VCaP (cell line): ENCODE results near the gene LIMS1.
"Not testable (repeated sequence)": the region's sequence is repeated elsewhere in the genome, so short reads cannot be mapped to it uniquely, and the experiment has no call there.

ENCODE experiments used
- H3K27ac ChIP-seq: fragments of 450-650 bp; 2 replicates; pipeline ENCODE4 v1.5.1; 2017

Gene LIMS1

DNA sequence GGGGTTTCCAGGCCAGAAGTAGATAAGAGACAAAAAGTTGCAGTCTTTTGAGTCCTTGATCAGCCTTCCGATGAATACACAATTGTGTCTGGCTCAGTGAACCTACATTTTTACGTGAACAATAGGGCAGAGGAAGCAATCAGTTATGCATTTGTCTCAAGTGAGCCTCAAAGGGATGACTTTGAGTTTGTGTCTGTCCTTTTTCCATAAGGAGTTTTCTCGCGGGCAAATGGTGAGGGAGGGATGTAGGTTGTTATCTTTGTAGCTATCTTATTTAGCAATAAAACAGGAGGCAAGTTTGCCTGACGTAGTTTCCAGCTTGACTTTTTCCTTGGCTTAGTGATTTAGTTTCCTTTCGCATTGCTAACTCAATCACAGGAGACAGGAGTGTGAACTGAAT is 119.6 kb downstream of the LIMS1 start:
- H3K27ac ChIP-seq = not testable (repeated sequence)

DNA sequence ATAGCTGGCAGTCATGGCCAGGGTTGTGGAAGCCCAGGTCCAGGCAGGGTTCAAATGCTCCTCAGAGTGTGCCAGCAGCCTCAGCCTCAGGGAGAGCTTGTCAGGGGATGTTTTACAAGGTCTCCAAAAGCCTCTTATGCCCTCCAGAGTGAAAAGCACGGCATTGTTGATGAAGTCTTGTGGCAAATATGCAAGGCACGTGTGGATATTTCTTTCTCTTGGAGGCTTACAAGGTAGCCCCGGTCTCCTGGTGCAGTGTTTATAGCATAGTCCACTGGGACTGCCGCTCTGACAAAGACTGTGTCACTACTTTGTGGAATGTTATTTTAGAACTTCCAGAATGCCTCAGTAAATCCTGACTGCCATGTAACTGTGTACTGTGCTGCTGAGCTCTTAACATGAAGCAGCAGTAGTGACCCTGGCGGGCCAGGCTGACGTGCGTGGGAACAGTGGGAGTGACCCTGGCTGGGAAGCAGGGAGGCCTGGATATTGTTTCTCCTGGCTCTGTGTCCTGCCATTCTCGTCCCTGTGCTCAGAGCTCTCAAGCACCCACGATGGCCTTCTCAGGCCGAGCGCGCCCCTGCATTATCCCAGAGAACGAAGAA is 120.4 kb downstream of the LIMS1 start:
- H3K27ac ChIP-seq = not testable (repeated sequence)

DNA sequence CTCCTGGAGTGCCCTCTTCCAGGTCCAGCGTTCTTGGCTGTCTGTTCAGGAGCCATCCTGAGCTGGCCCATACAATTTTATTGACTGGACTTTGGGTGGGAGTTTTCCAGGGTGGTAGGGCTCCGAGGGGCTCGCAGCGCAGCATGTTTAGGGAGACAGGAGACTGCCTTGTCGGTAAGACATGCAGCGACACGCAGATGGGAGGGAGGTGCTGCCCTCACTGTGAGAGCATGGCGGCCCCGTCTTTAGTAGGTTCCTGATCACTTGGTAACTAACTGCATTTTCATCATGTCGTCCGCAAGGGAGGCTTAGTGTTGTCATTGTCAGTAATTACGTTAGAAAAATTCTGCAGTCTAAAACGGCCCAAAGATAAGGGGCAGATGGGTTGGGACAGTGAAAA is 121.0 kb downstream of the LIMS1 start:
- H3K27ac ChIP-seq = not testable (repeated sequence)

DNA sequence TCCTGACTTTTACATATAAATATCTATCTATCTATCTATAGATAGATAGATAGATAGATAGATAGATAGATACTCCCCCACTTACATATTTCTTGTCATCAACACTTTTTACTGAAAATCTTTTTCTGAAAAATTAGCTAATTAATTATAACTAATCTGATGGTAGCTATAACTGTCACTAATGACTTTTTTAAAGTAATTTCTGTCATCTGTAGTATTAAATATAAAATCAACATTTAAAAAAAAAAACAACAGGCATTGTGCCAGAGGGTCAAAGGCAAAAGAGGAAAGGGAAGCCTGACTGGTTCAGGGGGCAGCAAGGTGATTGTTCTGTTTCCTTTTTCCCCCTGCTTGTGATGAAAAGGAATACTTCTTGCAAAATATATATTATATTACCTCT is 122.0 kb downstream of the LIMS1 start:
- not testable (repeated sequence) for H3K27ac ChIP-seq

DNA sequence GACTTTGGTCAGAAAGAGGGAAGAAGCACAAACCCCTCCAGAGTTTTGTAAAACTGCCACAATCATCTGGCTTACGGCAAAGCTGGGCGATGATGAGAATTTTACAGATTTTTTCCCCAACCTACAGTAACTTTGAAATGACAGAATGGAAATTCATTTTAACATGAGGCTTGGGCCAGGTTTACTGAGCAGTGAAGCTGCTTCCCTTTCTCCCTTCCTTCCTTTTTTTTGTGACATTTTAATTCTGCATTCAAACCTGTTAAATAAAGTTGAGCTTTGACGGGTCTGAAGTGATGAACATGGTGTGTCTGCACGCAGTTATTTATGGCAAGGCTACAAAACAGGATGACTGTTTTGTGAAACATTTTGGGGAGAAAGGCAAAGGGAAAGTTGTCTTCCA is 123.2 kb downstream of the LIMS1 start:
- not testable (repeated sequence) for H3K27ac ChIP-seq

DNA sequence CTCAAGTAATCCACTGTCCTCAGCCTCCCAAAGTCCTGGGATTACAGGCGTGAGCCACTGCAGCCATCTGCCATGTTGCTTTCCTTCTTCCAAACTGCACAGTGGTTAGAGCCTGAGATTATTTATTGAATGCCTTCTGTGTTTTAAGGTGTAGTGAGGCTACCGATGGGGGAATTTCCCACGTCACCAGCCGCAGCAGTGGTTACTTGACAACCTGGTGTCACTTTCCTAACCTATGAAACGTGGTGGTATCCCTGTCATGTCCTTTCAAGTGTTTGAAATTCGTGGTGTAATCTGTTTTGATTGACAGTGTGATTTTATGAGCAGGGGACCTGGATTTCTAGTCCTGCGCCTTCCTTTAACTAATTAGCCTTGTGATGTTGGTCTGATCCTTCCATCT is 124.3 kb downstream of the LIMS1 start:
- H3K27ac ChIP-seq = not testable (repeated sequence)

DNA sequence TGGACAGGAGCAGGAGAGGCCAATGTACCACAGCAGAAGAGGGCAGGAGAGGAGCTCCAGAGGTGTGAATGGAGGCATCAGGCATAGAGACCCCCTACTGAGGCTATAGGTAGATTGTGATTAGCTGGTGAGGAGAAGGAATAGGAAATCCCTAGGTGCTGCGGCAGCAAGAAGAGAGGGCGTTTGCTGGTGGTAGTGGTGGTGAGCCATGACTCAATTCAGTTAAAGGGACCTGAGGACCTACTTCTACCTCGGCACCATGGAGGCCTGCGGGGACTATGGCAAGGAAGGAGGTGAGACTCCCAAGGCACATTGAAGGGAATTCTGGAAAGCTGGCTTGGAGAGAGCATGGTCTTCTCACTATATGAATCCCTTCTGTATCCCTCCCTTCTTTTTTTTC is 127.2 kb downstream of the LIMS1 start:
- not testable (repeated sequence) for H3K27ac ChIP-seq

DNA sequence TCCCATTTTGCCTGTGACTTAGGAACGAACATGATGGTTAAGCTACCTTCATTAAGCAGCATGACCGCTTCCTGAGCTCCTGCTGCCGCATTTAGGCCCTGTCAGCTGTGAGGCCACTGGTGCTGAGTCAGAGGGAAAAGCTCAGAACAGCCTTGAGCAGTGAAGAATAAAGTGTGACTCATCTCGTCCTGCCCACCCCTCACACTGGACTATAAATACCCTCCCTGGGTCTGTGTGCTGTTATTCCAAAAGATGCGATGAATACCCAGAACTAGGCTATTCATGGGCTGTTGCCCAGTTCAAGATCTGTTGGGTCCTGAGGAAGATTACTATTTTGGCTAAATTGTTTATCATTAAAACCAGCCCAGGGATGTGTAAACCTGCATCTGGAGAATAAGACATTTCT is 127.9 kb downstream of the LIMS1 start:
- H3K27ac ChIP-seq = not testable (repeated sequence)

DNA sequence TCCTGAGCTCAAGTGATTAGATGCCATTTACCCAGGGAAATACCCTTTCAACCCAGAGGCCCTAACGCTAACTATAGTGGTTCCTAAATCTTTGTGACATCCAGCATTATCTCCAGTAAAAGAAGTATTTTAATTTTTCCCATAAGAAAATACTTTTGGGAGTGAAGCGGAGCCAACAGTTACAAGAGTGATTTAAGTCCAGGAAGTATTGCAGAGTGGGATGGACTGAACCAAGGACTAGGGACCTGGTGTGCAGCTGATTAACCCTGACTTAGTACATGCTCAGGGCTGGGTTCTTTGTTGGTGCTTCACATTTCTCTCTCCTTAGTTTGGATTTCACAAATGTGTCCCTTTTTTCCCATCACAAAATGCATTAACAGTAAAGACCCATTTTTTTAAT is 129.1 kb downstream of the LIMS1 start:
- not testable (repeated sequence) for H3K27ac ChIP-seq

DNA sequence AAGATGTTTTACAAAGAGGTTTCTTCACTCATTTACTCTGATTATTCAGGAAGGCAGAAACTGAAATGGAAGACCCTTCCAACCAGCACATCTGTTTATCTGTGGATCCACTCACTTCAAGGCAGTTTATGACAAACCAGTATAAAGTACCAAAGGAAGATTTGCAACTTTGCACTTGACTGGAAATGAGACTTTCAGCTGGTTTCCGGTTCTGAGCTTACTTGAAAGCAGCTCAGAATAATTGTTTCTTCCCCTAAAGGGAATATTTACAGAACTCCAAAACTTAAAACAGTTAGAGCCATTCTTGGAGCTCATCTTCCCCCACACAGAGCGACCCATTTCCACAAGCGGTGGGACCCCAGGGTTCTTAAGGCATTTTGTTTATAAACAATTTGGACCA is 129.8 kb downstream of the LIMS1 start:
- not testable (repeated sequence) for H3K27ac ChIP-seq

DNA sequence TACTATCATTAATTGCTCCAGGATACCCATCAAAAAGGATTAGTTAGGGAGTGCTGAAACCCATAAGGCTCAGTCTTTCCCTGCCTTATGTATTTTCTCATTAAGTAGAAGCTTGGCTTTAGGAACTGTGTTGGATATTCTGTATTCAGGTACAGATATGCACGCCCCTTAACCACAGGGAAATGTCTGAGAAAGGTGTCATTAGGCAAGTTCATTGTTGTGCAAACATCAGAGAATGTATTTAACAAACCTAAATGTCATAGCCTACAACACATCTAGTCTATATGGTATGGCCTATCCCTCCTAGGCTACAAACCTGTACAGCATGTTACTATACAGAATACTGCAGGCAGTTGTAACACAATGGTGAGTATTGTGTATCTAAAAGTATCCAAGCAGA is 130.7 kb downstream of the LIMS1 start:
- not testable (repeated sequence) for H3K27ac ChIP-seq

DNA sequence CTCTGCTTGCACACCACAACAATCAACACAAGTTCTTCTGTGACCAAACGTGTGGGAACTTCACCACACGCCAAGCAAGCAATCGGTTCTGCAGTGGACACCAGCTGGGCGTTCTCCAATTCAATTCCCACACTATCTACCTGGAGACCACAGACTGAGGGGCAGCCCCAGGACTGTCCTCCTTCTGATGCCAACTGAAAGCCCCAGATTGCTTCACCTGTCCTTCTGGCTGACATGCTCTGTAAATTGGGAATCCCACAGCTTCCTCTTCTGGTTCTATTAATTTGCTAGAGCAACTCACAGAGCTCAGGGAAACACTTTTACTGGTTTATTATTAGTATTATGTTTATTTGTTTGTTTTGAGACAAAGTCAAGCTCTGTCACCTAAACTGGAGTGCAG is 131.7 kb downstream of the LIMS1 start:
- not testable (repeated sequence) for H3K27ac ChIP-seq

DNA sequence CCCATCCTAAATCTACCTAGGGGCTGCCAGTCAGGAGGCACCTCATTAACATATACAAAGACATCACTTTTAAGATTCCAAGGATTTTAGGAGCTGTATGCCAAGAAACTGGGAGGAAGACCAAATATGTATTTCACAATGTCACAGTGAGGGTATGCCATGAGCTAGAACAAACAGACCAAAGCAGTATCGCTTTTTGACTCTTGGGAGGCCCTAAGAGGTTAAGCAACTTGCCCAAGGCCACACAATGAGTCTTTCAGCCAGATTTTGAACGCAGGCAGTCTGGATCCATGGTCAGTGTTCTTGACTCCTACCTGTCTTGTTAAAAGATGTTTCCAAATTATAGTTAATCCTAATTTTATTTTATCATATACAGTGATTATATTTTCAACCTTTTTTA is 132.9 kb downstream of the LIMS1 start:
- H3K27ac ChIP-seq = not testable (repeated sequence)

DNA sequence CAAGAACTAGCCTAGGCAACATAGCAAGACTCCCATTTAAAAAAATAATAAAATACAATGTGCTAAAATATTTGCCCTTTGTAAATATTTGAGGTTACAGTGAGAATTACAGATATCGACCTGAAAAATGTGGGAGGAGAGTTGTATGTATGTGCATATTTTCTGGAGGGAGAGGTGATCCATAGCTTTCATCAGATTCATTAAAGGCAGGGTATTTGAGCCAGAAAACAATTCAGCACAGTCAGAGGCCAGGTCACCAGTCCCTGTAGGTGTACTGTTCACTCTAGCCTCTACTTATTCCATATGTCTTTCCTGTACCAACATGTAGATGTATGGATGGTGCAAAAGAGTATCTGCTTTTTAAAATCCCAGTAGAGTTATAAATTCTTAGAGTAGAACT is 136.0 kb downstream of the LIMS1 start:
- H3K27ac ChIP-seq = not testable (repeated sequence)

DNA sequence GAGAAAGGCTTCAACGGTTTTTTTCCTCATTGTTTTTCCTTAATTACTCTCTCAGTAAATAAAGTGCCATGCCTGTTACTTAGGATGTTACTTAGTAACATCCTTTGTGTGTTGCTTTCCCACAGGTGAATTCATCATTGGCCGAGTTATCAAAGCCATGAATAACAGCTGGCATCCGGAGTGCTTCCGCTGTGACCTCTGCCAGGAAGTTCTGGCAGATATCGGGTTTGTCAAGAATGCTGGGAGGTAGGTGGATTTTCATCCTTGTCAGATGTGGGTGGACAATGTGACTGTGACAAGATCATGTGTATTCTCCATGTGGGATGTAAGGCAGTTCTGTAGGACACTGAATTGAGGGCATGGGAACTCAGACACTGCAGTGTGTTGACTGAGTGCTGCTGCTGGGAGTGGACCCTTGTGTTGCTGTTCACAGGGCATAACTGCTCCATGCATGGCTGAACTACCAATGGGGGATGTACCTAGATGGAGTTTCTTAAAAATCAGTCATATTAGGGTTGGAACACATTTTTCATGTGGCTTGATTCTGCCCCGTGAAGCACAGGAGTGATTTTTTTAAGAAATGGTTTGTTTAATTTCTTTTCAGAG is 138.0 kb downstream of the LIMS1 start:
- not testable (repeated sequence) for H3K27ac ChIP-seq

DNA sequence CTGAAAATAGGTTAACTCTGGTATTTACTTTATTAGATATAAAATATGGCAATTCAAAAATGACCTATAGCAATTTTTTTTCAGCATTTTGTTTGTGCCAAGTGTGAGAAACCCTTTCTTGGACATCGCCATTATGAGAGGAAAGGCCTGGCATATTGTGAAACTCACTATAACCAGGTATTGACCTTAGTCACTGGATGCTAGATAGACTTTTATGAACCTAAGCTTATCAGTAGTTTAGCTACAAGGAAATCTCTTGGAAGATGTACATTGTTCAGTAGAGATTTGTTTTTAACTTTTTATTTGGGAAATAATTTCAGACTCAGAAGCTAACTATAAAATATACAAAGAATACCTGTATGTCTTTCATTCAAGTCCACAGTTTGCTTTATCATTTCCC is 142.3 kb downstream of the LIMS1 start:
- H3K27ac ChIP-seq = peak overlapping the region; percentile 64; the same call in 1 of the 2 replicates

DNA sequence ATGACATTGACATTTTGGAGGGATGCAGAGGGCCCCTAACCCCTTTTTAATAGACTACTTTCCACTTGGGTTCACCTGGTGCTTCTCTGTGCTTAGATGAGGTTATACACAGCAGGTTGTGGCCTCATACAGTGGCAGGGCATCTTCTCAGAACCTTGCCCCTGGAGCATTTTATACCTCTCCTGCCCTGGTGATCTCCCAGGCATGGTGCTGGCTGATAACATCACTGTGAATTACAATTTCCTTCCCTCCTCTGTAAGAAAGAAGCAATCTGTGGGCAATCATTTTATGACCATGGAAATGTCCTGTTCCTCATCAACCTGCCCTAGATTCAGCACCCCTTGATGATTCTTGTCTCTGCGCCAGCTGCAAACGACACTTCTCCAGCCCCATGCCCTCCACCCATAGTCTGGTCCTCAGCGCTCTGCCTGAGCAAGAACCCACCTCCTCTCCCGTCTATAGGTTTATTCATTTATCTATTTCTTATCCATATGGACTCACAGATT is 143.0 kb downstream of the LIMS1 start:
- peak overlapping the region; percentile 64; the same call in 1 of the 2 replicates for H3K27ac ChIP-seq

DNA sequence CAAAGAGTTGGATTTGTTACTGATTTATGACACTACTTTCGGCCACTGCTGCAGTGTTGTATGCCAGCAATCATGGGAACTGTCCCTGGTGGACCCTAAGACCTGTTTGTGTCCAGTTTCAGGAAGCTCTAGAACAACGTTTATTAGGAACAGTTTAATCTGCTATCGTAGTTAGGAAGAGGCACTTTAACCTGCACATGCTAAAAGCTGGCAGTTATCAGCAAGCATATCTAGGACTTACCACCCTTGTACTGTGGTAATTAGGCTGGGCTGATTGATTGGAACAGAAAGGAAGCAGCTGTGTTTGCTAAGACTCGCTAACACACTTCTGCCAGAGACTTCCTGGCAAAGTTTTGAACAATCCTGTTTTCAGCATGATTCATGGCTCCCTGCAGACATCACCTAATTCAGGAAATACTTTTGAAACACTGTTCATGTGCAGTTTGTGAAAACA is 144.0 kb downstream of the LIMS1 start:
- H3K27ac ChIP-seq = peak overlapping the region; percentile 64

DNA sequence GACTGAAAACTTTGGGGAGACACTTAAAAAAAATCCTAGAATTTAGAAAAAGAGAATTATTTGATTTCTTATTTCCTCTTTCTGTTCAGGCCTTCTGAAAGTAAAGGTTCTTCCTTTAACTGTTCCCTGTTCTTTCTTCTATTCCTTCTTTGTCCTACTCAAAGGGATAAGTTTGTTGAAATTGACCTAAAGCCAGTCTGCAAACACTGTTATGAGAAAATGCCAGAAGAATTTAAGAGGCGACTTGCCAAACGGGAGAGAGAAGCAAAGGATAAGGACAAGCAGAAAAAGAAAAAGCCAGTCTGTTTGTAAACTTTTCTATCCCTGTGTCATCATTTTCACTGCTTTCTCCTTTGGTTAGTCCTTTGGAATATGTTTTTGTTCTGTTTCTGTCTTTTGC is 146.5 kb downstream of the LIMS1 start:
- peak overlapping the region; percentile 31; the same call in 1 of the 2 replicates for H3K27ac ChIP-seq

DNA sequence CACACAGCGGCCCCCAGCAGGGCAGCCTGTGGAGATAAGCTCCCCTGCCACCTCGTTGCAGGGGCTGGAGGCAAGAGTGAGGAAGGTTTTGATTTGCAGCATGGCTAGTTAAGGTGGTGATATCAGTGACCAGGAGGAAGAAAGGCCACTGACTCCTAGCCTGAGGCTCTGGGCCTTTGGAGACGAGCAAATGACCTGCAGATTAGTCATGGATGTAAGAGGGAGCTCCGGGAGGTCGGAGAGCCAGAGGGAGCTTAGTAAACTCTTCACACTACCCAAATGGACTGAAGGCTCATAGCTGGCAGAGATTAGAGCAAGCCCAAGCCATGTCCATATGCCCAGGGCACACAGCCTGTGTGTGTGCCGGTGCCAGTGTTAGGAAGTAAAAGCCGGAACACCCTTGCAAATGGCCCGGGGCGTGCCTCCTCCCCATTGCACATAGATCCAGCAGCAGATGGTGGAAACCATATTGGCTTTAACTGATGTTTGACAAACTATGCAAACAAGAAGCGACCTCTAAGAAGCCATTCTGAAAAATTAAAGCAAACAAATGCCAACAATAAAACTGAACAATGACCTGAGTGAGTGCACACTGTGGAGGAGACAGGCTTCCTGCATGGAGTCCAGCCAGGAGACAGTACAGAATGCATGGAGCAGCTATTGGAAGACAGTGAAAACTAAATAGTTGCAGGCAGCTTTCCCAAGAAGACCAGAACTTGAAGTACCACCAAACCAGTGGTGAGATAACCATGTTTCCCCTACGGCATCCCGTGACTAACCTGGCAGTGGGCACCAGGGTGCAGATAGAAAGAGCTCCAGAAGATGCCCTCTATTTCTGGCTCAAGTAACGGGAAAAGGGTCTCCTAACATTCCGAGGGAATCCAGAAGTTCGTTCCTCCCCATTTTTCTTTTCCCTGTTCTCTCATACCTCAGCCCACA is 154.8 kb downstream of the LIMS1 start:
- H3K27ac ChIP-seq = peak overlapping the region; percentile 66

DNA sequence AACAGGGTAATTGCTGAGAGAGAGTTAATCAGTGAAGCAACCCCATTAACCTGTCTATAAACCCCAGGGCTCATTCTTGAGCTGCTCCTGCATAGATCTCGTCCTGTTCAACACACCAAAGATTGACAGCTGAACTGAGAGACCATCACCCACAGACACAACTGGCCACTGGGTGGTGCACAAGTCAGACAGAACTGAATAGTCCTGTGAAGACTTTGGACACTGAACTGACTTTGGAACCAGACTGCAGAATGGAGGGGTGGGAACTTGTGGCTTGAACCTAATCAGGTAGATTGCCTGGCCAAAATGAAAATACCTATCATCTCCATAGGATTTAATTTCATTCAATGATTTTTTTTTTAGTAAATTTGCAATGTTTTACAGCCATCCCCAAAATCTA is 155.7 kb downstream of the LIMS1 start:
- peak overlapping the region; percentile 66 for H3K27ac ChIP-seq
